Neural cell (in vitro differentiated cells): ENCODE data around the gene PERCC1.

Experiments used
- CTCF ChIP-seq: fragments of 450-650 bp; IDR thresholded peaks from 2 replicates; pipeline ENCODE4 v1.5.1; 2014; ENCODE audit warnings: antibody characterized with exemption, mild to moderate bottlenecking, moderate library complexity; ENCODE audit not compliant: poor library complexity, severe bottlenecking
- EZH2 ChIP-seq: fragments of 200-600, 300-800 bp; shearing (Covaris generic), sonication (generic); IDR thresholded peaks from 2 replicates; pipeline ENCODE4 v1.6.1; 2014; ENCODE audit warnings: antibody characterized with exemption, low read length, borderline replicate concordance, mild to moderate bottlenecking; ENCODE audit not compliant: insufficient read depth, poor library complexity, severe bottlenecking
- POLR2AphosphoS5 ChIP-seq: IDR thresholded peaks from 2 replicates; pipeline ENCODE4 v1.6.1; 2012
- REST ChIP-seq: IDR thresholded peaks from 2 replicates; pipeline ENCODE4 v1.6.1; 2012; ENCODE audit warnings: borderline replicate concordance

- TF ChIP-seq CTCF (no peak), POLR2AphosphoS5 (no peak), EZH2 (no peak), REST (no peak)
Observed at GRCh38 chr16:1481906-1482835, 51.3 kb downstream of the PERCC1 start.
